GM12878 (cell line): Measurements from ENCODE around the gene KCNN3. TPM values are rescaled to one million over a fixed set of nuclear protein-coding genes. Genes with fewer than 3 reads are reported as not detected.
A peak's percentile ranks its signal among the peaks of the same experiment; 100 is the strongest.

ENCODE experiments used
- ATAC-seq: fragments of 200-7000 bp; cut with Tn5 transposase; 3 replicates; pipeline ENCODE4 v1.9.1; 2020; ENCODE audit warnings: mild to moderate bottlenecking, moderate library complexity
- BruUV-seq: library from RNA; stranded (reverse); fragments of 400-500 nt; replicated peaks from 2 replicates; lab custom pipeline; 2021; lab: Mats Ljungman, UMichigan
- CTCF ChIA-PET: fragments of 300-600 bp; sonication (Branson Sonifier 250); formaldehyde crosslinking; extraction: SDS; loops from one replicate; lab custom pipeline; 2021; ENCODE audit warnings: inconsistent platforms; lab: Yijun Ruan, JAX
- POLR2A ChIA-PET: fragments of 350-600 bp; formaldehyde crosslinking; extraction: SDS; loops from one replicate; lab custom pipeline; 2021; ENCODE audit warnings: inconsistent platforms; lab: Charles Lee
- RAD21 ChIA-PET: fragments of 300-600 bp; sonication (Branson Sonifier 250); formaldehyde crosslinking; loops from one replicate; lab custom pipeline; 2023; ENCODE audit warnings: antibody characterized with exemption; ENCODE audit not compliant: unreplicated experiment; lab: Charles Lee
- SMC1A ChIA-PET: fragments of 300-600 bp; sonication (Branson Sonifier 250); formaldehyde crosslinking; loops from one replicate; lab custom pipeline; 2023; ENCODE audit not compliant: unreplicated experiment, uncharacterized antibody; lab: Charles Lee
- DNase-seq: peaks from one replicate; pipeline ENCODE4 v3.0.0-alpha.2; 2011; ENCODE audit warnings: low read depth, low spot score
- FAIRE-seq: peaks from 3 replicates; lab custom pipeline; 2011; peaks lifted over from hg19 to GRCh38; lab: Jason Lieb, UNC
- H2AFZ ChIP-seq: 2 replicates; pipeline ENCODE4 v1.6.0; 2011; ENCODE audit warnings: low read depth, low read length, control low read depth; ENCODE audit not compliant: control insufficient read depth
- H3K27ac ChIP-seq: 2 replicates; pipeline ENCODE4 v1.5.1; 2011; ENCODE audit warnings: control low read depth; ENCODE audit not compliant: control insufficient read depth, insufficient read depth
- H3K27me3 ChIP-seq, 2 experiments: replicated peaks in 1 of 2; 2 replicates each; pipeline versions ENCODE4 v1.6.0 to v1.6.1; 2011; ENCODE audit warnings: low read length in 1 of 2; ENCODE audit not compliant: control insufficient read depth in 2 of 2, insufficient read depth in 2 of 2
- H3K36me3 ChIP-seq, 2 experiments: 2 replicates each; pipeline ENCODE4 v1.5.1; 2011; ENCODE audit warnings: low read length in 1 of 2; ENCODE audit not compliant: control insufficient read depth in 2 of 2, insufficient read depth in 2 of 2
- H3K4me1 ChIP-seq: 2 replicates; pipeline ENCODE4 v1.6.1; 2011; ENCODE audit warnings: mild to moderate bottlenecking, low read length, moderate library complexity, mixed read lengths; ENCODE audit not compliant: control insufficient read depth, insufficient read depth
- H3K4me2 ChIP-seq: 2 replicates; pipeline ENCODE4 v1.6.0; 2011; ENCODE audit warnings: control low read depth; ENCODE audit not compliant: control insufficient read depth, insufficient read depth
- H3K4me3 ChIP-seq: fragments of 200-600 bp; sonication (generic); 2 replicates; pipeline ENCODE4 v1.5.1; 2016
- H3K79me2 ChIP-seq: 2 replicates; pipeline ENCODE4 v1.6.0; 2011; ENCODE audit warnings: low read length; ENCODE audit not compliant: control insufficient read depth, insufficient read depth
- H3K9ac ChIP-seq: 2 replicates; pipeline ENCODE4 v1.8.0; 2011; ENCODE audit warnings: low read length, control low read depth, mixed read lengths; ENCODE audit not compliant: control insufficient read depth, insufficient read depth
- H3K9me3 ChIP-seq: replicated peaks from 3 replicates; pipeline ENCODE4 v1.5.1; 2011; ENCODE audit warnings: mild to moderate bottlenecking, low read length; ENCODE audit not compliant: control insufficient read depth, insufficient read depth
- H4K20me1 ChIP-seq: 2 replicates; pipeline ENCODE4 v1.6.0; 2011; ENCODE audit not compliant: control insufficient read depth, insufficient read depth
- ATF7 ChIP-seq: fragments of 450-650 bp; IDR thresholded peaks from 2 replicates; pipeline ENCODE4 v1.6.1; 2016; ENCODE audit warnings: low read depth, mild to moderate bottlenecking
- CREM ChIP-seq: IDR thresholded peaks from 2 replicates; pipeline ENCODE4 v1.6.1; 2014; ENCODE audit warnings: antibody characterized with exemption, low read depth
- NR2F1 ChIP-seq: fragments of 450-650 bp; conservative IDR thresholded peaks from 2 replicates; pipeline ENCODE4 v1.6.1; 2017; ENCODE audit warnings: mild to moderate bottlenecking
- RAD21 ChIP-seq: IDR thresholded peaks from 2 replicates; pipeline ENCODE4 v1.6.1; 2011; ENCODE audit warnings: mild to moderate bottlenecking, low read depth, low read length, moderate library complexity; ENCODE audit not compliant: insufficient read depth
- SMAD5 ChIP-seq: IDR thresholded peaks from 2 replicates; pipeline ENCODE4 v1.6.1; 2016; ENCODE audit warnings: antibody characterized with exemption, low read depth
- SMC3 ChIP-seq: IDR thresholded peaks from 2 replicates; pipeline ENCODE4 v1.6.1; 2011; ENCODE audit warnings: low read length, improper control_type of control experiment, borderline replicate concordance
- SRF ChIP-seq, 2 experiments: IDR thresholded peaks; 2 replicates each; pipeline ENCODE4 v1.6.1; 2011; ENCODE audit warnings: low read depth in 2 of 2, low read length in 2 of 2, mild to moderate bottlenecking in 1 of 2, moderate library complexity in 1 of 2
- ZBED1 ChIP-seq: IDR thresholded peaks from 2 replicates; pipeline ENCODE4 v1.6.1; 2016; ENCODE audit warnings: borderline replicate concordance
- ZNF217 ChIP-seq: fragments of 450-650 bp; IDR thresholded peaks from 2 replicates; pipeline ENCODE4 v1.6.1; 2017; ENCODE audit warnings: antibody characterized with exemption, mild to moderate bottlenecking
- WGBS: methylation state at CpG from one replicate; pipeline ENCODE4 v1.1.6; 2016; ENCODE audit warnings: low lambda C conversion rate; ENCODE audit not compliant: insufficient replicate concordance, insufficient coverage; ENCODE audit errors: missing lambda C conversion rate; 5-methylcytosine and 5-hydroxymethylcytosine counted together
- in situ Hi-C: fragments of 300-500 bp; cut with MboI; formaldehyde crosslinking; loops from 9 replicates; pipeline ENCODE4 v1.14.3; 2018; ENCODE audit warnings: mixed read lengths
- intact Hi-C: fragments of 100-400 bp; cut with micrococcal nuclease; formaldehyde crosslinking; loops from one replicate; pipeline ENCODE4 v1.14.2; 2022; ENCODE audit not compliant: unreplicated experiment
- polyA plus RNA-seq, 11 experiments: library from polyadenylated mRNA; depleted of rRNA in 4 of 11; unstranded in 6 of 11; stranded (reverse) in 5 of 11; fragments of >200 nt; fragmentation: Nextera tagmentation in 4 of 11; fragmentation: Illumina TruSeq in 1 of 11; extraction: Ambion mirVana in 4 of 11; extraction: Trizol in 1 of 11; gene quantifications; 1 replicate in 1 of 11; 2 replicates in 10 of 11; pipeline versions ENCODE4 v1.2.1 to v1.2.3, GENCODE V29; 2011 to 2016; ENCODE audit warnings: inconsistent platforms in 2 of 11, missing spikeins in 2 of 11, low read depth in 1 of 11
- total RNA-seq, 4 experiments: library from RNA; depleted of rRNA in 3 of 4; stranded (reverse); fragments of >200 nt in 3 of 4; fragmentation: Illumina TruSeq in 1 of 4; extraction: Trizol in 1 of 4; gene quantifications; 2 replicates each; pipeline versions ENCODE4 v1.2.1 to v1.2.3, GENCODE V29; 2013 to 2021
- TF ChIP-seq, protein P1 (sequence below): fragments of 450-650 bp; IDR thresholded peaks from 2 replicates; pipeline ENCODE4 v1.6.1; 2017; ENCODE audit warnings: antibody characterized with exemption, mild to moderate bottlenecking, moderate library complexity
- TF ChIP-seq, protein P2 (sequence below): fragments of 450-650 bp; formaldehyde crosslinking; IDR thresholded peaks from 2 replicates; pipeline ENCODE4 v1.5.0; 2022; ENCODE audit warnings: mild to moderate bottlenecking, missing genetic modification characterization
- TF ChIP-seq, protein P3 (sequence below): fragments of 450-650 bp; IDR thresholded peaks from 2 replicates; pipeline ENCODE4 v1.6.1; 2016; ENCODE audit warnings: mild to moderate bottlenecking, moderate library complexity, borderline replicate concordance

Gene KCNN3
- total and polyA plus RNA-seq, 10 of the 15 experiments (the other 5 are each of a cell fraction or from before 2014, with no cell fraction given) = 3.5 to 26.4 (median 14.9) TPM

GRCh38 chr1:154864189-154864975 lies 5.7 kb downstream of the KCNN3 start:
- ChIA-PET POLR2A (interaction anchor here (1.2 to 11.9 kb wide), 5 partner anchors 6 to 76 kb away, joined by 7 to 204 read pairs (median 60); partner anchors contain the start of gene KCNN3), SMC1A (interaction anchor here (0.9 to 7.8 kb wide), 16 partner anchors 6 to 116 kb away, joined by 3 to 101 read pairs (median 11); no protein-coding TSS in a partner anchor), CTCF (interaction anchor here (1.2 to 6.2 kb wide), 8 partner anchors 10 to 305 kb away, joined by 4 to 35 read pairs (median 5); no protein-coding TSS in a partner anchor), RAD21 (interaction anchor here (0.9 to 15.4 kb wide), 12 partner anchors 6 to 195 kb away, joined by 4 to 254 read pairs (median 22); partner anchors contain the start of gene KCNN3)
- intact Hi-C loops (no loop called here), in situ Hi-C loops (no loop called here)
- H3K79me2 ChIP-seq = peaks cover 67% of the 10 kb centered on the region
- H2AFZ ChIP-seq = peak overlapping the region; percentile 81
- H4K20me1 ChIP-seq = no peaks in the 10 kb centered on the region
- peak overlapping the region; percentile 49; the same call in 1 of the 2 replicates for H3K4me3 ChIP-seq
- 0 out of 3 replicates have a peak, but pooled peaks have one; percentile 0 for ATAC-seq
- no peak for DNase-seq
- H3K4me1 ChIP-seq = peaks cover 82% of the 10 kb centered on the region
- TSS peak; percentile 57 for BruUV-seq
- H3K4me2 ChIP-seq = peak overlapping the region; percentile 96
- H3K9ac ChIP-seq = peak overlapping the region; percentile 68
- FAIRE-seq = peak; percentile 56
- no peaks in the 10 kb centered on the region for H3K27me3 ChIP-seq
- H3K9me3 ChIP-seq = no peaks in the 10 kb centered on the region
- peak overlapping the region; percentile 79 for H3K27ac ChIP-seq
- no peaks in the 10 kb centered on the region for H3K36me3 ChIP-seq
- 31% methylated on average over 8 of the region's 8 CpGs for WGBS
- TF ChIP-seq SMAD5 = no peak
- no peak for TF ChIP-seq SMC3
- TF ChIP-seq, protein P1, sequence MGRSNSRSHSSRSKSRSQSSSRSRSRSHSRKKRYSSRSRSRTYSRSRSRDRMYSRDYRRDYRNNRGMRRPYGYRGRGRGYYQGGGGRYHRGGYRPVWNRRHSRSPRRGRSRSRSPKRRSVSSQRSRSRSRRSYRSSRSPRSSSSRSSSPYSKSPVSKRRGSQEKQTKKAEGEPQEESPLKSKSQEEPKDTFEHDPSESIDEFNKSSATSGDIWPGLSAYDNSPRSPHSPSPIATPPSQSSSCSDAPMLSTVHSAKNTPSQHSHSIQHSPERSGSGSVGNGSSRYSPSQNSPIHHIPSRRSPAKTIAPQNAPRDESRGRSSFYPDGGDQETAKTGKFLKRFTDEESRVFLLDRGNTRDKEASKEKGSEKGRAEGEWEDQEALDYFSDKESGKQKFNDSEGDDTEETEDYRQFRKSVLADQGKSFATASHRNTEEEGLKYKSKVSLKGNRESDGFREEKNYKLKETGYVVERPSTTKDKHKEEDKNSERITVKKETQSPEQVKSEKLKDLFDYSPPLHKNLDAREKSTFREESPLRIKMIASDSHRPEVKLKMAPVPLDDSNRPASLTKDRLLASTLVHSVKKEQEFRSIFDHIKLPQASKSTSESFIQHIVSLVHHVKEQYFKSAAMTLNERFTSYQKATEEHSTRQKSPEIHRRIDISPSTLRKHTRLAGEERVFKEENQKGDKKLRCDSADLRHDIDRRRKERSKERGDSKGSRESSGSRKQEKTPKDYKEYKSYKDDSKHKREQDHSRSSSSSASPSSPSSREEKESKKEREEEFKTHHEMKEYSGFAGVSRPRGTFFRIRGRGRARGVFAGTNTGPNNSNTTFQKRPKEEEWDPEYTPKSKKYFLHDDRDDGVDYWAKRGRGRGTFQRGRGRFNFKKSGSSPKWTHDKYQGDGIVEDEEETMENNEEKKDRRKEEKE = no peak
- TF ChIP-seq SRF (IDR thresholded peaks at IDR 0.05; ENCODE audit: low read depth in 2 of 2, low read length in 2 of 2) = no peak
- no peak for TF ChIP-seq CREM
- TF ChIP-seq NR2F1 = no peak
- TF ChIP-seq, protein P2, sequence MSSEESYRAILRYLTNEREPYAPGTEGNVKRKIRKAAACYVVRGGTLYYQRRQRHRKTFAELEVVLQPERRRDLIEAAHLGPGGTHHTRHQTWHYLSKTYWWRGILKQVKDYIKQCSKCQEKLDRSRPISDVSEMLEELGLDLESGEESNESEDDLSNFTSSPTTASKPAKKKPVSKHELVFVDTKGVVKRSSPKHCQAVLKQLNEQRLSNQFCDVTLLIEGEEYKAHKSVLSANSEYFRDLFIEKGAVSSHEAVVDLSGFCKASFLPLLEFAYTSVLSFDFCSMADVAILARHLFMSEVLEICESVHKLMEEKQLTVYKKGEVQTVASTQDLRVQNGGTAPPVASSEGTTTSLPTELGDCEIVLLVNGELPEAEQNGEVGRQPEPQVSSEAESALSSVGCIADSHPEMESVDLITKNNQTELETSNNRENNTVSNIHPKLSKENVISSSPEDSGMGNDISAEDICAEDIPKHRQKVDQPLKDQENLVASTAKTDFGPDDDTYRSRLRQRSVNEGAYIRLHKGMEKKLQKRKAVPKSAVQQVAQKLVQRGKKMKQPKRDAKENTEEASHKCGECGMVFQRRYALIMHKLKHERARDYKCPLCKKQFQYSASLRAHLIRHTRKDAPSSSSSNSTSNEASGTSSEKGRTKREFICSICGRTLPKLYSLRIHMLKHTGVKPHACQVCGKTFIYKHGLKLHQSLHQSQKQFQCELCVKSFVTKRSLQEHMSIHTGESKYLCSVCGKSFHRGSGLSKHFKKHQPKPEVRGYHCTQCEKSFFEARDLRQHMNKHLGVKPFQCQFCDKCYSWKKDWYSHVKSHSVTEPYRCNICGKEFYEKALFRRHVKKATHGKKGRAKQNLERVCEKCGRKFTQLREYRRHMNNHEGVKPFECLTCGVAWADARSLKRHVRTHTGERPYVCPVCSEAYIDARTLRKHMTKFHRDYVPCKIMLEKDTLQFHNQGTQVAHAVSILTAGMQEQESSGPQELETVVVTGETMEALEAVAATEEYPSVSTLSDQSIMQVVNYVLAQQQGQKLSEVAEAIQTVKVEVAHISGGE (CRISPR knock-in tag) = no peak
- no peak for TF ChIP-seq RAD21
- no peak for TF ChIP-seq ATF7
- no peak for TF ChIP-seq ZBED1
- TF ChIP-seq ZNF217 = no peak
- TF ChIP-seq, protein P3, sequence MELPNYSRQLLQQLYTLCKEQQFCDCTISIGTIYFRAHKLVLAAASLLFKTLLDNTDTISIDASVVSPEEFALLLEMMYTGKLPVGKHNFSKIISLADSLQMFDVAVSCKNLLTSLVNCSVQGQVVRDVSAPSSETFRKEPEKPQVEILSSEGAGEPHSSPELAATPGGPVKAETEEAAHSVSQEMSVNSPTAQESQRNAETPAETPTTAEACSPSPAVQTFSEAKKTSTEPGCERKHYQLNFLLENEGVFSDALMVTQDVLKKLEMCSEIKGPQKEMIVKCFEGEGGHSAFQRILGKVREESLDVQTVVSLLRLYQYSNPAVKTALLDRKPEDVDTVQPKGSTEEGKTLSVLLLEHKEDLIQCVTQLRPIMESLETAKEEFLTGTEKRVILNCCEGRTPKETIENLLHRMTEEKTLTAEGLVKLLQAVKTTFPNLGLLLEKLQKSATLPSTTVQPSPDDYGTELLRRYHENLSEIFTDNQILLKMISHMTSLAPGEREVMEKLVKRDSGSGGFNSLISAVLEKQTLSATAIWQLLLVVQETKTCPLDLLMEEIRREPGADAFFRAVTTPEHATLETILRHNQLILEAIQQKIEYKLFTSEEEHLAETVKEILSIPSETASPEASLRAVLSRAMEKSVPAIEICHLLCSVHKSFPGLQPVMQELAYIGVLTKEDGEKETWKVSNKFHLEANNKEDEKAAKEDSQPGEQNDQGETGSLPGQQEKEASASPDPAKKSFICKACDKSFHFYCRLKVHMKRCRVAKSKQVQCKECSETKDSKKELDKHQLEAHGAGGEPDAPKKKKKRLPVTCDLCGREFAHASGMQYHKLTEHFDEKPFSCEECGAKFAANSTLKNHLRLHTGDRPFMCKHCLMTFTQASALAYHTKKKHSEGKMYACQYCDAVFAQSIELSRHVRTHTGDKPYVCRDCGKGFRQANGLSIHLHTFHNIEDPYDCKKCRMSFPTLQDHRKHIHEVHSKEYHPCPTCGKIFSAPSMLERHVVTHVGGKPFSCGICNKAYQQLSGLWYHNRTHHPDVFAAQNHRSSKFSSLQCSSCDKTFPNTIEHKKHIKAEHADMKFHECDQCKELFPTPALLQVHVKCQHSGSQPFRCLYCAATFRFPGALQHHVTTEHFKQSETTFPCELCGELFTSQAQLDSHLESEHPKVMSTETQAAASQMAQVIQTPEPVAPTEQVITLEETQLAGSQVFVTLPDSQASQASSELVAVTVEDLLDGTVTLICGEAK = 0 out of 2 replicates have a peak, but pooled peaks have one; percentile 1
